HG03521 (cell line): ENCODE data around the gene IGFBPL1.

Experiments used
- ATAC-seq: cut with Tn5 transposase; IDR thresholded peaks from one replicate; pipeline ENCODE4 v1.9.1; 2021; ENCODE audit warnings: mild to moderate bottlenecking, moderate library complexity; ENCODE audit not compliant: unreplicated experiment

The IGFBPL1 gene

DNA sequence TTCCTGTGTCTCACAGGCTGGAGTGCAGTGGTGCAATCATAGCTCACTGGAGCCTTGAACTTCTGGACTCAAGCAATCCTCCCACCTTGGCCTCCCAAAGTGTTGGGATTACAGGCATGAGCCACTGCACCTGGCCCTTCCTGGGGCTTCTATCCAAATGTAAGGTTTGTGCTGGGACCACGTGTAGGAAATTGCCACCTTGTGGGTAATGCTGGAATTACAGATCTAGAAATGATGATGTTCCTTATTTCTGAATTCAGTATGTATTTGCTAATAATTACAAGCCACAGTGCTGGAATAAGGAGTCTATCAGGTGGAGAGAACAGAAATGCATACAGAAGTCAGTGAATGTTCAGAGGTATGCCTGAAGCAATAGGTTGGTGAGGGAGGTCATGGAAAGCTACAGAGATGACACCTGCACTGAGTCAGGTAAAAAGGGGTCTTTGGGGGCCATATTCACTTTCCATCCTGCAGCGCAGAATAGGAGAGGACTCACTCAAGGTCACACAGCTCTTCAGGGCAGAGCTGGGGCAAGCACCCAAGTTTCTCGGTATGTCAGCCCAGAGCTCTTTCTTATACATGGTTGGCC, 8.8 kb upstream of the IGFBPL1 start:
- ATAC-seq, result no peak

DNA sequence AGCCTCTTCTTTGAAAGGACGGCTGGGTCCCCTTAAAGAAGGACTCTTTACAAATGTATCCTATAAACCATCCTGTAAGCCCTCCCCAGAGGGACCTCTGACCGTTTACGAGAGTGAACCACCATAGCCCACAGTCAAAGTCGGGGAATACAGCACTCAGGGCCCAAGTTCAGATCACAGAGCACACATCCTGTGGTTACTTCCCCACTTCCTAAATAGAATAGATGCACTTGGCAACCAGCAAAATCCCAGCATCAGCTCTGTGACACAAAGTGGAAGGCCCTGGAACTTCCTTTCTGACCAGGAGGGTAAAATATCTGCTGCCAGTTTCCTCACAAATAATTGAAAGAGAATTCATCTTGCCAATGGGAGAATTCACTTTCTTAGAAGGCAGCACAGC, 6.9 kb upstream of the IGFBPL1 start:
- no peak for ATAC-seq

DNA sequence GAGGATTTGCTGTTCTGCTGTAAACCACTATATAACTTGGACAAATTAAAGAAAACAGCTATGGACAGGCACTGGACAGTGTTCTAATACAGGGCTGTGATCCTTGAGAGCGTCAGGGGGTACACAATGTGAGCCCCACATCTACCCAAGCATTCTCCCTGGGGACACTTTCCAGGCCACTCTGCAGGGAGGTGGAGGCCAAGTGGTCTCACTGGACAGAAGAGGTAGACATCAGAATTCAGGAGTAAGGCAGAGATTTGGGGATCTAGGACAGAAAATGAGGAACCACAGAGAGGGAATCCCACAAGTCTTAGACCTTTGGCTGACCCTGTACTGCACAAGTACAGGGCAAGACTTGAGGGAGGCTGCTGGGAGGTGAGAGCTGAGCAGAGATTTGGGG, 3.8 kb upstream of the IGFBPL1 start:
- ATAC-seq, result no peak

DNA sequence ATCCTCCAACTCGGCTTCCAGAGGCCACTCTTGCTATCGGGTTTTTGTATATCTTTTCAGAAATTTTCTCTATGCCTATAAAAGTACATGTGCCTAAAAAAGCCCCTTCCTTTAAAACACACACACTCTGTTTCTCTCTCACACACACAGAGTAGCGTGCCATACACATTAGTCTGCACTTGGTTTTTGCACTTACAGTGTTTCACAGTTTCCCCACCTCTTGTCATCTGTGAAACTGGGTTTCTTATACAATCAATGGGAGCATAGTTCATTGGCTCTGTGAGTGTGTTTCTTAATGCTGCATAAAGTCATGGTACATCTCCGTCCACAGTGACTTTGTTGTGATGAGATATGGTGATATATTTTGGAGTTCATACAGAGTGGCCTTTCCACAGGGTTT, 664 bp upstream of the IGFBPL1 start:
- ATAC-seq, result no peak

DNA sequence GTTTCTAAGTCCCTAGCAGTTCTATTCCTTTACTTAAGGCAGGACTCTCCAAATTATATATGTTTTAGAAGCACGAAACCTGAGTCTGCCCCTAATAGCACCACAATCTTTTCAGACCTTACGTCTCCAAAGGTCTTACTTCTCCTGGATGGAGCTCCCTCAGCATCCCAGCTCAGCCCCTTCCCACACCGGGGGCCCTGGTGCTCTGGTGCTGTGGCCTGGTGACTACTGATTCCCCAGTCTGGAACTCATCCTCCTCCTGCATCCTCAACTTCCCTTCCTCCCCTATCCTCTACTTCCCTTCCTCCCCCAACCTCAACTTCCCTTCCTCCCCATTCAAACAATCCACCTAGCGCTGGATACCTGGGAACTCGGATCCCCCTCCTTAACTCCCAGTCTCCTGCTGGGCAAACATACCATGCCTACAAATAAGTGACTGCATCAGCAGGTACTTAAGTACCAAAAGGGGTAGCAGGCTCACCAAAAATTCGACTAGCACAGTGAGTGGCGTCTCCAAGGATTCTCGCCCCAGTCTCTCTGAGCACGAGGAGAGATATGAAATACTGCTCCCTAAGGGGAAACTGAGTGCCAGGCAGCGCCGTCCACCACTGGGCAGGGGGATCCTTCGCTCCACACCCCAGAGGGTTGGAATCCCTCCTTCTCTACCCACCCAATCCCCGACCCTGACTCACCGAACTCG, 831 bp downstream of the IGFBPL1 start:
- no peak for ATAC-seq

DNA sequence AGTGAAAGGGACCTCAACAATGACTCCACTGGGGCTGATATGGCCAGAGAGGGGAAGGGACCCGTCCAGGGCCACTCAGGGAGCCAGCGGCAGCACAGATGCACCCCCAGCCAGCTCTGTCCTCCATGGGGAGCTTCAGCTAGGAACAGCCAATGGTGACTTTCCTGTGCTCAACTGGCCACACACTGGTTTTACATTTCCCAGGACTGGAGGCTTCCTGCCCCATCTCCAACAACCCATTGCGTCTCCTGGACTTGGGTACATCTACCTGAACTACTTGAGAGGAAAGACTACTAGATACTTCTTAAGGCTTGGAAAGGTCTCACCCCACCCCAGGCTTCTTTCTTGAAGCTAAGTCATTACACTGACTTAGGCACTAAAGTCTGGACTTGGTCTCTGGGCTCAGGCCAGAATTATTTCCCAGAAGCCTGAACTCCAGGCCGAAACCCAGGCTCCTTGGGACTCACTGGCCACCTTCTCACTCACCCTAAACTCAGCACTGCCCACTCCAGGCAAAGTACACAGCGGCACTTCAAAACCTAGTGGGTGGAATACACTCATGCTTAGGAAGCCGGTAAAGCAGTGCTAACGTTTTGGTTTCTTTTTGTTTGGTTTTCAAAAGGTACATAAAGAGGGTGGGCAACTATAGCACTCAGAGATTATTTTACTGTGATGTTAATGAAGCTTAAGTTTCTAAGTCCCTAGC, 1.5 kb downstream of the IGFBPL1 start:
- no peak for ATAC-seq

DNA sequence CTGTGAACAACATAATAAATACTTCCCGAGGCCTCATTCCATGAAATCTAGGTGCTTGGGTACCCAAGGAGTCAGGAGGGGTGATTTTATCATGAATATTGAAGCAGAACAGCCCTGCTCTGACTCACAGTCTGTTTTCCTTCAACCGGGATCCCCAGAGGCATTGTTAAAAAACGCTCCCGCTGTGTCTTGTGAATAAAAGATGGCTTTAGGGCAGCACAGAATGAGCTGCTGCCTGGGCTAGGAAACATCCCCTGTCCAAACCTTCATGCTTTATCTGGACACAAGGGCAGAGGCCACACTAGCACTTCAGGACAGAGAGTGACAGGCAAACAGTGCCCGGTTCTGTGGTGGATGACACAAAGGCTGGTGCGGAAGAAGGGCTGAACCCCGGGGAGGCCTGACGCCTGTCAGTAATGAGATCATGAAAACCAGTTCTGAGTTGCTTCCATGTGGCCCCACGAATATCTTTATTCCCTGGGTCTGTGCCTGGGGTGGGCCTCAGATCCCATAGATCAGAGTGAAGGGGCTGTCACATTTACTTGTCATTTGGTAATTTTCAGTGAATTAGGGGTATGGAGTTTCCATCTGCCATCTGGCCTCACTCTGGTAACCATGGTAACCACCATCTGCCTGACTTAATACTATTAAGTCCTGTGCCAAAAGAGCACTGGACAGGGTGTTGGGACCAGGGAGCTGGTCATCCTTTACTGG, 2.6 kb downstream of the IGFBPL1 start:
- ATAC-seq, result no peak

DNA sequence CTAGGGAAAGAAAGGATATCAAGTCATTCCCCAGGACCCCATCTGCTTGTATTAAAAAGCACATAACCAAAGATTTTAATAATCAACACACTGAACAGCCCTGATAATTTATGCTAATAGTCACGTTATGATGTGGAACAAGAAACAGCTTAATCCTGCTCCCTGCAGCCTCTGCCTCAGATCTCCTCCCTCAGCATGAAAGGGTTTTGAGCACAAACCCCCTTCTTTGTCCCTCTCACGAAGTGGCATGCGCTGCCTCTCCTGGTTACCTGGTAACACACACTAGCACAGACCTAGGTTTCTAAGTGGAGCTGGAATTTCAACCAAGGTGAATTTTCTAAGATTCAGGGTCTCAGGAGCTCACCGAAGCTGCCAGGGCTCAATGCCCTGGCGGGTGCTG, 5.1 kb downstream of the IGFBPL1 start:
- ATAC-seq, result no peak

DNA sequence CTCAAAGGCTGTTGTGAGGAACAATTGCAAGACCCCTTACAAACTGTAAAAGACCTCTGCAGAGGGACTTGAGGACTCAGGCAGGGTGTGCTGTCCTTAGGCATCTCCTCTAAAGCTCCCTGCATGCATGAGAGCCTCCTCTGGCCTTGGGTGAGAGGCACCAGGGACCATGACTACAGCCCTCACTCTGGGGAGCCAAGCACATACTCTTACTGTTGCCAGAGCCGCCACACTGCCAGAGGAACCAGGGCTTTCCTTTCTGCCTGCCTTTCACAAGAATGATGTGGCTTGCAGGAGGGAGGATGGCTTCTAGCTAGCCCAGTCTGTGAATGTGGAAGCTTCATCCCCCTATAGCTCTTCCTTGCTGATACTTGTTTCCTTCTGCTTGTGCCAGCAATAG, 5.9 kb downstream of the IGFBPL1 start:
- ATAC-seq, result no peak

DNA sequence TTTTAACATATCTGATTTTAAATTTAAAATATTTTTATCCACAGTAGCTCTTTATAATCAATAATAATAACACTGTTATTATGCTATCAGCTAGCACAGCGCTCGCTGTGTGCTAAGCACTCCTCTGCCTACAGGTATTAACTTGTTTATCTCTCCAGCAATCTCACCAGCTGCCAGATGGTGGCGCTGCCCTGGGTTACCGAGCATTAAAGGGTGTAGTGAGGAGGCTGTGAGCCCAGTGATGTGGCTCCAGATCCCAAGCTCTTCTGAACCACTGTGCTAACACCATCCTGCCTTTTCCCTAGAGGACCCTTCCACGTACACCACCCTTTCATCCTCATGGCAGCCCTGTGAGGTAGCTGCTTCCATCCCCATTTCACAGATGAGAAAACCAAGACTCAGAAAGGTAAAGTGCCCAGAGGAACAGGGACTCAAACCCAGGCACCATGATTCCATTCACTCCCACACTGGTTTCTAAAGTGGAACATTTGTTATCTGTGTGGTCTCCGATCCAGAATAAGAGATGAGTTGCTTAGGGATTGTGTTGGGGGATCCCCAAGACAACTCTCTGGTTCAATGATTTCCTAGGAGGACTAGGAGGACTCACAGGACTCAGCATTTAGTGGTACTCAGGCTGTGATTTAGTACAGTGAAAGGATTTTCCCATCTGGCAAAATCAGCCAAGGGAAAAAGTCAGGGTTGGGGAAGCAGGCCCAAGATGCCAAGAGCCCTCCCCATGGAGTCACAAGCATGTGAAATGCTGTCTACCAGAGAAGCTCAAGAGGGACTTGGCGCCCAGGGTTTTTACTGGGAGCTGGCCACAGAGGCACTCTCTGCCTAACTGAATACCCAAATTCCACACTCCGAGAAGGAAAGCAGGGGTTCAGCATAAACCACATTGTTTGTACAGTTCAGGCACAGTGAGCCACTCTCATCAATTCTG, 7.0 kb downstream of the IGFBPL1 start:
- ATAC-seq, result no peak

DNA sequence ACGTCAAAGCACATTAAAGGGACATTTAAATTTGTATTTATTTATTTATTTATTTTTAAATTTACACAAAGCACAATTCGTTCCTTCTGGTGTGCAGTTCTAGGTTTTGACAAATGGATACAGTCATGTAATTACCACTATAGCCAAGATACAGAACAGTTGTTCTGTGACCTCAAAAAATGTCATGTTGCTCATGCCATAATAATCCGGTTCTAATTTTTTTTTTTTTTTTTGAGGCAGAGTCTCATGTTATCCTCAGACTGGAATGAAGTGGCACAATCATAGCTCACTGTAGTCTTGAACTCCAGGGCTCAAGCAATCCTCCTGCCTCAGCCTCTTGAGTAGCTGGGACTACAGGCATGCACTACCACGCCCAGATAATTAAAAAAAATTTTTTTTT, 7.8 kb downstream of the IGFBPL1 start:
- ATAC-seq, result no peak

DNA sequence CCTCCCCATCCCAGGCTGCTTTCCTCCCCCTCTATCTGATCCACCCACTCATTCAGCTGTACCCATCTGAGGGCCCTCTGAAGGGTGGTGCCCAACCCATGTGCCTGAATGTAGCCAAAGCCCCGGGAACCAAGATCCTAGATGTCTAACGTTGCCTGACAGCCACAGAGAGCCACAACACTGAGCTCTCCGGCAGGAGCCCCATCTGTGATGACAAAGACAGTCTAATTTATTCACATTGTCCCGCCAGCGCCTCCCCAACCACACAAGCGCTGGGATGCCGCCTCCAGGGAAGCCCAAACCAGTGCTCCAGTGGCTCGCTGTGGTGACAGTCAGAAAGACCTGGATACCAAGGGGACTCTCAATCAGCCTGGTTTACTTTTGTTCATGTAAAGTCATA, 8.4 kb downstream of the IGFBPL1 start:
- no peak for ATAC-seq

DNA sequence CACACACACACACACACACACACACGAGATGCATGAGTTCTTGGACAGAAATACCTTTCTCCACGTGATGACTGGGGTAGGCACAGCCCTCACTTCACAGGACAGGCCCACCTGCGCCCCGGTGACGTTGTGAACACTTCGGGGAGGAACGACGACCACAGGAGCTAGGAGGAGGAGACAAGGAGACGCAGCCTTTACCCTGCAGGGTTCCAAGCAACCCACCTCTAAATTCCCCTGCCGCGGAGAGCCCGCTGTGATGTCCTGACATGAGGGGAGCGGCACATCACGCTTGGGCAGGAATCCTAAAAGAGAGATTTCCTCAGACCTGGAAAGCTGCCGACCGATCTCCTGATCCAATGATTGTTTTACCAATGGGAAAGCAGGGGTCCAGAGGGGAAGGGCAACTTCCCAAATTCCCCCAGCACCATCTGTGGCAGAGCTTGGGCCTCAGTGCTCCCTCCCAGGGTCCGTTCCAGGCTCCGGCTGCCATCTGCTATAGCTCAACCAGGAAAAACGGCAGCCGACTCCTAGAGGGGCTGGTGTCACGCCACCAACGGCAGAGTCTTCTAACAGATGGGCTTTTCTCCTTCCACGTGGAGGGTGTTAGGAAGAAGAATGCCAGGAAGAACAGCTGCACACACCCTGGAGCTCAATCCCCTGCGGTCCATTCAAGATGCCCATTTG, 10.1 kb downstream of the IGFBPL1 start:
- ATAC-seq, result no peak

DNA sequence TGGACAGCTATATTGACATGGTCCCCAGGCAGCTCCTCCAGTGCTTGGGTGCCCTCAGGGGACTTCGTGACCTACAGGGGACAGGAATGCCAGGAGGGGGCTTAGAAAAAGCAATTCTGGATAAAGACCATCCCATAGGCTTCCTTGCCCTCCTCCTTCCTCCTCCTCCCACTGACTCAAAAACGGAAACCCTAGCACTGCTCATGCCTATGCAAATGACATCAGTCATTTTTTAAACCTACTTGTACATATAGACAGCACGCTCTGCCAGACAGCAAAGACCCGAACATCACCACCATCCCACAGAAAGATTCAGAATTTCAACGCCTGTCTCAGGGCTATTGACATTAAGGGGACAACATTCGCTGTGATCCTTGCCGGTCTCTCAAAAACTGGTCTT, 11.0 kb downstream of the IGFBPL1 start:
- ATAC-seq, result no peak

DNA sequence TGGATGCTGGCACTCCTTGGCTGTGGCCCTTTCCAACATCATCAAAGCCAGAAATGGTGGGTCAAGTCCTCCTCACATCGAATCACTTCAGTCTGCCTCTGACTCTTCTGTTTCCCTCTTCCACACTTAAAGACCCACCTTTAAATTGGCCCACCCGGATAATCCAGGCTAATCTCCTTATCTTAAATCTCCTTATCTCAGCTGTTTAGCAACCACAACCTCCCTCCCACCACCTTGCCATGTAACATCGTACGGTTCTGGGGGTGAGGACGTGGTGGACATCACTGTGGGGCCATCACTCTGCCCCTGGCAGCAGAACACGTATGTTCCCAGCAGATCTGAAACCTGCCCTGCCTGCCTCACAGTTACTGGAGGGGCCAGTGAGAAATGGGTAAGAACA, 11.5 kb downstream of the IGFBPL1 start:
- ATAC-seq, result no peak

DNA sequence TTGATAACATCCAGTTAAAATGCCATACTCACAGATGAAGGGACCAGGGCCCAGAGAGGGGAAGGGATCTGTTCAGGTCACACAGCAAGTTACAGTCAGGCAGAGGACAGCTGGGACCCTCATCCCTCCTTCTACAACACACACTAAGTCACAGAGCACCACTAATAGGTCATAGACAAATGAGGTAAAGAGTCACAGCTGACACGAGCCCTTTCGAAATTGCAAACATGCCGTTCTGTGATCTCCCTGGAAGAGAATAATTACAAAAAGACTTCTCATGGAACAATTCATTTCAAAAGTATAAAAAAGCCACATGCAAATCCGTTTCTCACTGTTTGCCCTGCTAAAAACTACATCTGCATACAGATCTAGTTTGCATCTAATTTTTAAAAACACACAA, 15.5 kb downstream of the IGFBPL1 start:
- ATAC-seq, result no peak

DNA sequence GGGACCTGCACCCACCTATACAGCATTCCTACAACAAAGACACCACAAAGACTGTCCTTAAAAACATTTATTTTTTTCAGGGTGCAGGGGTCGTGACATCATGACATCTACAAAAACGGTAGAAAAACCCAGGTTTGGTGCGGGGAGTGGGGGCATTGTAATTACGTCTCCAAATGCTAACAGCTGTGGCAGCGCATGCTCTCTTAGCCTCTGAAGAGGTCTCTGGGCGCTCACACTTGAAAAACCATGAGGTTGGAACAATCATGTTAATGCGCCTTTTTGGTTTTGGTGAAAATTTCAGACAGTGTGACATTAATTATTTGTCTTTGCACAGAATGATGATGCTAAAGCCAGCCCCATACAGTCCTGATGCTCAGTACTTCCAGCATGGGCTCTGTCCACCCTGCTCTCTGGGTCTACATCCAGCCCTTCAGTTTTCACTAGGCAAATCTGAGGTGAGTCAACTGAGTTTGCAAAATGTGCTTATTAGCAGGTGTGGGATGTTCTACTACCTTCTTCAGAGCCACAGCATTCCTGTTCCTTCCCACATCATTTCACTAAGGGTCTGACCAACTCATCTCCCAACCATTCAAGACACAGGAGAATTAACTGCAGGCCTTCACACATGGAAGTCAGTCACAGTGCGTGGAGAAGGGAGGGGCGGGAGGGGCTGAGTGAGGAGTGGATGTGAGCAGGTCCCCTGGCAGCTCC, 17.6 kb downstream of the IGFBPL1 start:
- no peak for ATAC-seq

DNA sequence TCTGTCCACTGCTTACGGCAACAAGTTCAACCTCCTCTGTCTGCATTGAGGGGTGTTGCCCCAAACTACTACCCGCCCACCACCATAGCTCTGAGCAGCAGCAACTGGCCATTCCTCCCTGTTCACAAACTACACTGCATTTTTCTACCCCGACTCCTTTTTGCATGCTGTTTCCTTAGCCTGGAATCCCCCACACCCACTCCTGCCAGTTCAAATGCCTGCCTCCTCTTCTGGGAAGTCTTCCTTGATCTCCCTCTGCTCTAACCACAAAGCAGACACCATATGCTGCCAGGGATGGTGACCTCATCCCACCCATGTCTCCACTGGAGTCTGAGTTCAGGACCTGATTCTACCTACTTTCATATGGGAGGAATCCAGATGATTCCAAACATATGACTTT, 18.5 kb downstream of the IGFBPL1 start:
- no peak for ATAC-seq

DNA sequence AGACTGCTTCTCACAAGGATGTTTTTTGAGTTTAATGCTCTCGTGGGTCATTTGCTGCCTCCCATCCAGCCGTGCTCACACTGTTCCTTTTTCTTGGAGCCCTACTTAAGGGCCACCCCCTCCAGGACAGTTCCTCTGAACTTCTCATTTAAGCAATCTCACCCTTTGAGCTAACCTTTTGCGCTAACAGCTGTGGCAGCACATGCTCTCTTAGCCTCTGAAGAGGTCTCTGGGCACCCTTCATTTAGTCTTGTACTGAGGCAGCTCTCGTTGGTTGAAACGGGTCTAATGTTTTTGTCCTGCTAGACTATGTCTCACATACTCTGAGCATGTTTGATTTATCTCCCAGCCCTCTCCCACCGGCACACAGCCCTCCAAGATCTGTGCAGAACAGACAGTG, 19.9 kb downstream of the IGFBPL1 start:
- ATAC-seq, result no peak

DNA sequence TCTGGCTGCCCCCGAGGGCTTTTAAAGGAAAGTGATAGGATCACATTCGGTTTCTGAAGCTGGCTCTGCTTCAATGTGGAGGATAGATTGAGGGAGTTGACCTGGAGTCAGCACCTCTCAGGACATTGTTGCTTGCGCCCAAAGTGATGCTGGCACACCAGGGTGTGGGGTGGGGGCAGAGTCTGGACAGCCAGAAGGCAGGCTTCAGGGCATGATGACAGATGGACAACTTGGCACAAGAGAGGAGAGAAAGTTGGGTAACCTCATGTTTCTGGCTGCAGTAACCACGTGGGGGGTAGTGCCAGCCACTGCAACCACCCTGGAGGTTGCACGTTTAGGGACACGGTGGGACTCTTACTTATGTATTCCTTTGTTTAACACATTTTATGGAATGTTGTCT, 22.3 kb downstream of the IGFBPL1 start:
- ATAC-seq, result no peak
